Posterior cingulate gyrus (tissue), 11 donors: Measurements from ENCODE around the gene ARL2BP.
"Not testable (repeated sequence)": the region's sequence is repeated elsewhere in the genome, so short reads cannot be mapped to it uniquely, and the experiment has no call there.

Source experiments
- DNase-seq, 10 donors: peaks; one replicate each; pipeline versions ENCODE4 v3.0.0 to v3.0.0-alpha.2; 2020 to 2021; ENCODE audit warnings: mixed read lengths in 3 of 10
- intact Hi-C: fragments of 100-400 bp; cut with DNase I; formaldehyde crosslinking; loops from one replicate; pipeline ENCODE4 v1.15.1; 2023

Gene ARL2BP

GRCh38 chr16:57261806-57262205, 16.7 kb downstream of the ARL2BP start:
- intact Hi-C loops, result no loop called here
- DNase-seq, result peak in 1 of 10 donors; percentile 50

- DNase-seq, result peak in 7 of 10 donors; percentile 44 to 94 (median 58)
Observed at GRCh38 chr16:57262841-57263540, 17.9 kb downstream of the ARL2BP start.

GRCh38 chr16:57263541-57264351, 18.7 kb downstream of the ARL2BP start:
- intact Hi-C loops, result no loop called here
- DNase-seq, result peak in 2 of 10 donors; percentile 17 to 72

More at GRCh38 chr16:57262841-57263540, 17.9 kb downstream of the ARL2BP start:
- intact Hi-C loops, result no loop called here

GRCh38 chr16:57264381-57264780, 19.3 kb downstream of the ARL2BP start:
- intact Hi-C loops, result no loop called here
- peak in 1 of 10 donors; percentile 14 for DNase-seq

- peak in 2 of 10 donors; percentile 8 to 72 for DNase-seq
Observed at GRCh38 chr16:57264950-57265371, 19.9 kb downstream of the ARL2BP start.

GRCh38 chr16:57265850-57266530, 20.9 kb downstream of the ARL2BP start:
- DNase-seq, result peak in 5 of 10 donors; percentile 45 to 94 (median 71)
- intact Hi-C loops, result no loop called here

More at GRCh38 chr16:57264950-57265371, 19.9 kb downstream of the ARL2BP start:
- intact Hi-C loops, result no loop called here

GRCh38 chr16:57266531-57267260, 21.6 kb downstream of the ARL2BP start:
- intact Hi-C loops, result no loop called here
- peak in 3 of 10 donors; percentile 7 to 31 (median 27) for DNase-seq

- intact Hi-C loops, result not testable (repeated sequence)
- peak in 2 of 10 donors; percentile 10 to 19 for DNase-seq
Observed at GRCh38 chr16:57267343-57267742, 22.3 kb downstream of the ARL2BP start.

GRCh38 chr16:57268804-57269800, 24.0 kb downstream of the ARL2BP start:
- intact Hi-C loops, result no loop called here
- DNase-seq, result peak in 2 of 10 donors; percentile 74 to 82

GRCh38 chr16:57270221-57271062, 25.4 kb downstream of the ARL2BP start:
- intact Hi-C loops, result no loop called here
- peak; percentile 63 to 98 (median 84) for DNase-seq

- DNase-seq, result peak in 2 of 10 donors; percentile 47 to 70
- intact Hi-C loops, result no loop called here
Observed at GRCh38 chr16:57271063-57271345, 25.9 kb downstream of the ARL2BP start.

GRCh38 chr16:57271867-57272495, 26.9 kb downstream of the ARL2BP start:
- peak in 2 of 10 donors; percentile 55 to 72 for DNase-seq
- intact Hi-C loops, result no loop called here

- DNase-seq, result peak in 3 of 10 donors; percentile 17 to 84 (median 69)
- intact Hi-C loops, result no loop called here
Observed at GRCh38 chr16:57273359-57273758, 28.3 kb downstream of the ARL2BP start.

- intact Hi-C loops, result no loop called here
- DNase-seq, result peak in 1 of 10 donors; percentile 29
Observed at GRCh38 chr16:57273826-57274225, 28.8 kb downstream of the ARL2BP start.

- intact Hi-C loops, result not testable (repeated sequence)
- DNase-seq, result peak in 3 of 10 donors; percentile 6 to 55 (median 42)
Observed at GRCh38 chr16:57275946-57276345, 30.9 kb downstream of the ARL2BP start.

GRCh38 chr16:57276596-57276995, 31.5 kb downstream of the ARL2BP start:
- DNase-seq, result peak in 4 of 10 donors; percentile 9 to 67 (median 24)
- intact Hi-C loops, result no loop called here

GRCh38 chr16:57277586-57277985, 32.5 kb downstream of the ARL2BP start:
- intact Hi-C loops, result no loop called here
- peak in 4 of 10 donors; percentile 10 to 54 (median 28) for DNase-seq
